Prostate gland (tissue), 2 donors: ENCODE measurements around the gene LINC00305. TPM values are rescaled to one million over a fixed set of nuclear protein-coding genes. Genes with fewer than 3 reads are reported as not detected.

ENCODE experiments used
- DNase-seq: peaks from one replicate; pipeline ENCODE4 v3.0.0-alpha.2; 2019; ENCODE audit warnings: low spot score
- H3K27ac ChIP-seq, 2 donors: fragments of 200-600 bp; sonication (generic); 2 replicates each; pipeline ENCODE4 v1.5.1; 2017 to 2019
- H3K27me3 ChIP-seq: fragments of 200-600 bp; sonication (generic); replicated peaks from 2 replicates; pipeline ENCODE4 v1.5.1; 2019; ENCODE audit not compliant: insufficient read depth
- H3K36me3 ChIP-seq, 2 donors: fragments of 200-600 bp; sonication (generic); 1 replicate in 1 of 2; 2 replicates in 1 of 2; pipeline versions ENCODE4 v1.5.1 to v1.8.1; 2017 to 2019
- H3K4me1 ChIP-seq: fragments of 200-600 bp; sonication (generic); replicated peaks from 2 replicates; pipeline ENCODE4 v1.5.1; 2019
- H3K4me3 ChIP-seq, 2 donors: fragments of 200-600 bp; sonication (generic); 2 replicates each; pipeline ENCODE4 v1.5.1; 2017 to 2019
- H3K9me3 ChIP-seq: fragments of 200-600 bp; sonication (generic); 2 replicates; pipeline ENCODE4 v1.5.1; 2017
- CTCF ChIP-seq, 4 experiments: fragments of 200-600 bp in 2 of 4; fragments of 450-650 bp in 2 of 4; sonication (generic) in 2 of 4; IDR thresholded peaks; 1 replicate in 3 of 4; 2 replicates in 1 of 4; pipeline ENCODE4 v1.5.1; 2016 to 2019; ENCODE audit warnings: antibody characterized with exemption in 4 of 4, mild to moderate bottlenecking in 2 of 4, moderate library complexity in 2 of 4
- POLR2A ChIP-seq: fragments of 450-650 bp; IDR thresholded peaks from one replicate; pipeline ENCODE4 v1.6.1; 2016; ENCODE audit warnings: antibody characterized with exemption, mild to moderate bottlenecking
- POLR2AphosphoS5 ChIP-seq: sonication (generic); formaldehyde crosslinking; IDR thresholded peaks from one replicate; pipeline ENCODE4 v1.6.1; 2017; ENCODE audit warnings: antibody characterized with exemption
- WGBS: methylation state at CpG from one replicate; pipeline ENCODE4 v1.1.5; 2018; 5-methylcytosine and 5-hydroxymethylcytosine counted together
- intact Hi-C: fragments of 100-400 bp; cut with DNase I; formaldehyde crosslinking; loops from one replicate; pipeline ENCODE4 v1.14.2; 2022
- total RNA-seq, 2 donors: library from RNA; depleted of rRNA; stranded (reverse); fragments of >200 nt; gene quantifications; one replicate each; pipeline ENCODE4 v1.1.0, GENCODE V29; 2016

The LINC00305 gene
- not detected for total RNA-seq

DNA sequence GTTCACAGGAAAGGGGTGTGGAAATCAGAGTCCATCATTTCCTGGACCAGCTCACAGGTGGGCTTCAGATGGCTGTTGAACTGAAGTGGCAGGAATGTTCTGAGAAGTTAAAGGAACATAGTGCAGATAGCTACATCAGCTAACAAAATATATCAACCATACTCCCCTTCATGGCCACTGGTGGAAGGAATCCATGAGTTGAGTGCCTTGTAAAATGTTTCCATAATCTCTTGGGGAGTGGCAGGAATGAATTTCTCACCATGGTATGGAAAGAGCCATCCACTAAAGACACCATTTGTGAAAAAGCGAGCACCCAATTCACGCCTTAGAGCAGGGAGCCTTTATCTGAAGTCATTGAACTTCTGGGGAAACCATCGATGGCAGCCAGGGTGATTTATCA lies at the start of gene LINC00305:
TSS of gene LINC00305 (minus strand) at position 101 of the 400 bp plus-strand sequence.
- no peak within 1 kb of the TSS for H3K4me3 ChIP-seq
- no peak for DNase-seq
- no peaks in the 10 kb centered on the region for H3K27me3 ChIP-seq
- H3K27ac ChIP-seq, result no peak within 1 kb of the TSS
- H3K4me1 ChIP-seq, result no peaks in the 10 kb centered on the region
- H3K36me3 ChIP-seq, result no peaks in the 10 kb centered on the region
- no peaks in the 10 kb centered on the region for H3K9me3 ChIP-seq
- no peak for TF ChIP-seq CTCF (IDR thresholded peaks at IDR 0.05)
- no peak for TF ChIP-seq POLR2A
- TF ChIP-seq POLR2AphosphoS5, result no peak
- intact Hi-C loops, result no loop called here
- whole genome bisulfite sequencing, result 85% methylated on average over 3 of the region's 3 CpGs

DNA sequence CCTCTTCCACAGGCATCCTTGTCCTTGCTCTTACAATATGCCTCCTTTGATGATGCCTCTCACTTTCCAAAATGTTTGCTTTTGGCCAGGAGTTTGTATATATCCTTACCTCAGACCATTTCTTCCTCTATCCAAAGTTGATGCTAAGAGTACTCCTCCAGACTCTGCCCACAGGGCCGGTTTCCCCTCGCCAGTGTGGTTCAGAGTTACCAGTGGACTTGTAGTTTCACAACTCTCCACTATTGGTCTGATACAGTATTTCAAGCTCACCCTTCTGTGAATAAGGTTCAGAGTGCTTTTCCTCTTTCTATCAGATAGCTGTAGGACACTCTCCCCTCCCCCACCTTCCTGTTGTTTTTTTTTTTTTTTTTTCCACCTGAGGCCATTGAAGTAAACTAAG lies 42.2 kb upstream of the LINC00305 start:
- no peak for TF ChIP-seq POLR2AphosphoS5
- TF ChIP-seq CTCF (IDR thresholded peaks at IDR 0.05), result no peak
- no peak for TF ChIP-seq POLR2A
- H3K27ac ChIP-seq, result no peak overlapping the region
- WGBS, result 94% methylated on average over 2 of the region's 2 CpGs
- intact Hi-C loops, result no loop called here
- DNase-seq, result no peak
- H3K36me3 ChIP-seq, result no peaks in the 10 kb centered on the region
- no peaks in the 10 kb centered on the region for H3K9me3 ChIP-seq
- H3K4me1 ChIP-seq, result no peaks in the 10 kb centered on the region
- H3K4me3 ChIP-seq, result no peak overlapping the region
- peaks cover 2% of the 10 kb centered on the region for H3K27me3 ChIP-seq

- peaks cover 2% of the 10 kb centered on the region for H3K27me3 ChIP-seq
- no peak overlapping the region for H3K27ac ChIP-seq
- WGBS, result 55% methylated on average over 3 of the region's 3 CpGs
- H3K4me3 ChIP-seq, result no peak overlapping the region
- no peak for DNase-seq
- TF ChIP-seq POLR2A (no peak), POLR2AphosphoS5 (no peak), CTCF (IDR thresholded peaks at IDR 0.05) (no peak)
- H3K9me3 ChIP-seq, result no peaks in the 10 kb centered on the region
- no peaks in the 10 kb centered on the region for H3K36me3 ChIP-seq
- intact Hi-C loops, result no loop called here
- H3K4me1 ChIP-seq, result no peaks in the 10 kb centered on the region
Measured at GRCh38 chr18:64185987-64186386, 37.1 kb upstream of the LINC00305 start.

- no peak for DNase-seq
- Histone ChIP-seq H3K4me3 (no peak overlapping the region), H3K4me1 (no peaks in the 10 kb centered on the region), H3K9me3 (no peaks in the 10 kb centered on the region), H3K27ac (no peak overlapping the region), H3K27me3 (peaks cover 2% of the 10 kb centered on the region), H3K36me3 (no peaks in the 10 kb centered on the region)
- intact Hi-C loops, result no loop called here
- no peak for TF ChIP-seq POLR2AphosphoS5
- no peak for TF ChIP-seq CTCF (IDR thresholded peaks at IDR 0.05)
- no peak for TF ChIP-seq POLR2A
- WGBS, result 46% methylated on average over 3 of the region's 3 CpGs
Measured at GRCh38 chr18:64183665-64184064, 34.8 kb upstream of the LINC00305 start.

DNA sequence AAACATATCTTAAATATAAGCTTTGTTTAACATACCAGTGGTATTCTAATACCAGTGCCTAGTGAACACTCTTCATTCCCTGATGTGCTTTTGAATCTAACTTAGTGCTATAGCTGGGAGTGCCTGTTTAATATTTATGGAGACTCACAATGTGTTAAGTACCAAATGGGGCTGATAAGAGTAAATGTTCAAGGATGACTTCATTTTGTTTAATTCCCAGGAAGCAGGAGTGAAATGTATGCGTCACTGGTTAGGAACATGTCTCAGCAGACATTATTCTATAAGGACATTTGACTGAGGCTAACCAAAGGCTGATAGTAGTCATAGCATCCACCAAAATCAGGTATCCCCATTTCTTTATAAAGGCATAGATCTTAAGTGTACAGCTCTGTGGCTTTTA lies 31.7 kb upstream of the LINC00305 start:
- DNase-seq, result no peak
- no peaks in the 10 kb centered on the region for H3K36me3 ChIP-seq
- intact Hi-C loops, result no loop called here
- no peaks in the 10 kb centered on the region for H3K27me3 ChIP-seq
- H3K9me3 ChIP-seq, result no peaks in the 10 kb centered on the region
- no peak overlapping the region for H3K27ac ChIP-seq
- no peaks in the 10 kb centered on the region for H3K4me1 ChIP-seq
- H3K4me3 ChIP-seq, result no peak overlapping the region
- 83% methylated on average over 1 of the region's 1 CpG for WGBS
- TF ChIP-seq POLR2AphosphoS5 (no peak), POLR2A (no peak), CTCF (IDR thresholded peaks at IDR 0.05) (no peak)
